ENCODE results near the gene SSR2. TPM values are rescaled to one million over a fixed set of nuclear protein-coding genes. Genes with fewer than 3 reads are reported as not detected.

SSR2 gene
- total and polyA plus RNA-seq, 9 donors = 261 to 601 (median 306) TPM

DNA sequence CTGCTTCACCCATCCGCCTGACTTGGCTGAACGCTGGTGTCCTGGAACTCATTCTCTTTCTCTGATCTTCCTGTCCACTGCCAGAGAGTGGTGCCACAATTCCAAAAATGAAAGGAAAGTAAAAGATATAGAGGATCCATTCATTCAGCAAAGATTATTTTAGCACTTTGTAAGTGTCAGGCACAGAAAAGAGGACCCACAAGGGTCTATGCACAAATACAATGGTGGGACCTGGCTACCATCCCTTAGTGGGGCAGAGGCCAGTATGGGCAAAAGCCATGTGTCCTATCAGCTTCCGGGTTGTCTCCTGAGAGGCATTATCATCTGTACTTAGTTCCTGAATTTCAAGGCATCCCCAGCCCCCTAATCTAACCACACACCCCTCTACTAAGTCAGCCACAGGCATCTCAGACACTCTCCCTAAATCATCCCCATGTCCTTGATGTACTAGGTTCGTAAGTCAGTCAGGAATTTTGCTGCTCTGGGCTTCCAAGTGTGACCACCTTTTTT lies 19.0 kb downstream of the SSR2 start:
- 16 to 25% (median 16%) methylated on average over 4 of the region's 4 CpGs for WGBS, 3 donors
- H3K27ac ChIP-seq = no peak overlapping the region
- H3K27me3 ChIP-seq = no peaks in the 10 kb centered on the region
- DNase-seq = no peak
- H3K36me3 ChIP-seq = no peaks in the 10 kb centered on the region
- no peak overlapping the region for H3K4me3 ChIP-seq
- intact Hi-C loops (cut with DNase I) = loop anchor here in 1 of 4 donors (2.0 kb wide), 1 partner anchor 35 kb away; no protein-coding TSS in a partner anchor
- no peaks in the 10 kb centered on the region for H3K9me3 ChIP-seq
- TF ChIP-seq EP300 (IDR thresholded peaks at IDR 0.05) = no peak
- TF ChIP-seq POLR2A (IDR thresholded peaks at IDR 0.05) = no peak
- TF ChIP-seq, protein P1, sequence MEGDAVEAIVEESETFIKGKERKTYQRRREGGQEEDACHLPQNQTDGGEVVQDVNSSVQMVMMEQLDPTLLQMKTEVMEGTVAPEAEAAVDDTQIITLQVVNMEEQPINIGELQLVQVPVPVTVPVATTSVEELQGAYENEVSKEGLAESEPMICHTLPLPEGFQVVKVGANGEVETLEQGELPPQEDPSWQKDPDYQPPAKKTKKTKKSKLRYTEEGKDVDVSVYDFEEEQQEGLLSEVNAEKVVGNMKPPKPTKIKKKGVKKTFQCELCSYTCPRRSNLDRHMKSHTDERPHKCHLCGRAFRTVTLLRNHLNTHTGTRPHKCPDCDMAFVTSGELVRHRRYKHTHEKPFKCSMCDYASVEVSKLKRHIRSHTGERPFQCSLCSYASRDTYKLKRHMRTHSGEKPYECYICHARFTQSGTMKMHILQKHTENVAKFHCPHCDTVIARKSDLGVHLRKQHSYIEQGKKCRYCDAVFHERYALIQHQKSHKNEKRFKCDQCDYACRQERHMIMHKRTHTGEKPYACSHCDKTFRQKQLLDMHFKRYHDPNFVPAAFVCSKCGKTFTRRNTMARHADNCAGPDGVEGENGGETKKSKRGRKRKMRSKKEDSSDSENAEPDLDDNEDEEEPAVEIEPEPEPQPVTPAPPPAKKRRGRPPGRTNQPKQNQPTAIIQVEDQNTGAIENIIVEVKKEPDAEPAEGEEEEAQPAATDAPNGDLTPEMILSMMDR (IDR thresholded peaks at IDR 0.05) = no peak
- no peaks in the 10 kb centered on the region for H3K4me1 ChIP-seq (ENCODE audit: insufficient read depth)

GRCh38 chr1:156001021-156001661 lies 19.6 kb downstream of the SSR2 start:
- Histone ChIP-seq H3K4me1 (ENCODE audit: insufficient read depth) (no peaks in the 10 kb centered on the region), H3K4me3 (no peak overlapping the region), H3K27ac (no peak overlapping the region), H3K9me3 (no peaks in the 10 kb centered on the region), H3K27me3 (no peaks in the 10 kb centered on the region), H3K36me3 (no peaks in the 10 kb centered on the region)
- WGBS, 3 donors = 35 to 43% (median 37%) methylated on average over 10 of the region's 10 CpGs
- TF ChIP-seq, protein P1 (IDR thresholded peaks at IDR 0.05) = no peak
- no peak for DNase-seq
- intact Hi-C loops (cut with DNase I) = no loop called here

- intact Hi-C loops (cut with DNase I) = no loop called here
- H3K27me3 ChIP-seq = no peaks in the 10 kb centered on the region
- H3K36me3 ChIP-seq = no peaks in the 10 kb centered on the region
- DNase-seq = no peak
- H3K4me1 ChIP-seq (ENCODE audit: insufficient read depth) = no peaks in the 10 kb centered on the region
- H3K27ac ChIP-seq = no peak overlapping the region
- WGBS, 3 donors = 81 to 84% (median 81%) methylated on average over 1 of the region's 1 CpG
- H3K4me3 ChIP-seq = no peak overlapping the region
- TF ChIP-seq, protein P1 (IDR thresholded peaks at IDR 0.05) = no peak
- TF ChIP-seq POLR2A (IDR thresholded peaks at IDR 0.05) (no peak), EP300 (IDR thresholded peaks at IDR 0.05) (no peak)
- no peaks in the 10 kb centered on the region for H3K9me3 ChIP-seq
These were observed 20.8 kb downstream of the SSR2 start for GRCh38 chr1:155999964-156000363.

GRCh38 chr1:155996166-155996565 lies 24.6 kb downstream of the SSR2 start:
- intact Hi-C loops (cut with DNase I) = no loop called here
- no peak overlapping the region for H3K4me3 ChIP-seq
- DNase-seq = no peak
- TF ChIP-seq EP300 (IDR thresholded peaks at IDR 0.05) (no peak), POLR2A (IDR thresholded peaks at IDR 0.05) (no peak)
- TF ChIP-seq, protein P1 (IDR thresholded peaks at IDR 0.05) = no peak
- H3K27ac ChIP-seq = no peak overlapping the region
- H3K4me1 ChIP-seq (ENCODE audit: insufficient read depth) = no peaks in the 10 kb centered on the region
- no peaks in the 10 kb centered on the region for H3K27me3 ChIP-seq
- no peaks in the 10 kb centered on the region for H3K9me3 ChIP-seq
- 31 to 38% (median 34%) methylated on average over 2 of the region's 2 CpGs for WGBS, 3 donors
- no peaks in the 10 kb centered on the region for H3K36me3 ChIP-seq

All from ovary (tissue), 9 donors.